GM12801 (cell line): ENCODE measurements around the gene SMIM33.

Experiments
- CTCF ChIP-seq: IDR thresholded peaks from one replicate; pipeline ENCODE4 v1.5.1; 2011; ENCODE audit warnings: control low read depth; ENCODE audit not compliant: insufficient read length; ENCODE audit errors: extremely low read depth

SMIM33 gene

GRCh38 chr5:139458580-139459407 lies 12.0 kb upstream of the SMIM33 start:
- TF ChIP-seq CTCF: no peak

- TF ChIP-seq CTCF: no peak
Observed at GRCh38 chr5:139459451-139459934, 11.3 kb upstream of the SMIM33 start.

GRCh38 chr5:139460455-139460854 lies 10.3 kb upstream of the SMIM33 start:
- TF ChIP-seq CTCF: no peak

GRCh38 chr5:139461176-139461575 lies 9.6 kb upstream of the SMIM33 start:
- TF ChIP-seq CTCF: no peak

GRCh38 chr5:139461698-139462097 lies 9.1 kb upstream of the SMIM33 start:
- no peak for TF ChIP-seq CTCF

GRCh38 chr5:139462586-139463276 lies 8.1 kb upstream of the SMIM33 start, which contains the start of gene ECSCR:
TSS of gene ECSCR (minus strand) at chr5:139462743. CDS start at chr5:139462670, 73 bp downstream.
- TF ChIP-seq CTCF: no peak

- no peak for TF ChIP-seq CTCF
Observed at GRCh38 chr5:139468421-139468931, 2.3 kb upstream of the SMIM33 start.
